GM19395 (cell line): ENCODE data around the gene PLSCR2.
"Not testable (repeated sequence)": the region's sequence is repeated elsewhere in the genome, so short reads cannot be mapped to it uniquely, and the experiment has no call there.

Experiments used
- ATAC-seq: cut with Tn5 transposase; IDR thresholded peaks from one replicate; pipeline ENCODE4 v1.9.1; 2021; ENCODE audit warnings: mild to moderate bottlenecking, moderate library complexity; ENCODE audit not compliant: unreplicated experiment

Gene PLSCR2, protein sequence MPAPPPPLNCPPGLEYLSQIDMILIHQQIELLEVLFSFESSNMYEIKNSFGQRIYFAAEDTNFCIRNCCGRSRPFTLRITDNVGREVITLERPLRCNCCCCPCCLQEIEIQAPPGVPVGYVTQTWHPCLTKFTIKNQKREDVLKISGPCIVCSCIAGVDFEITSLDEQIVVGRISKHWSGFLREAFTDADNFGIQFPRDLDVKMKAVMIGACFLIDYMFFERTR

DNA sequence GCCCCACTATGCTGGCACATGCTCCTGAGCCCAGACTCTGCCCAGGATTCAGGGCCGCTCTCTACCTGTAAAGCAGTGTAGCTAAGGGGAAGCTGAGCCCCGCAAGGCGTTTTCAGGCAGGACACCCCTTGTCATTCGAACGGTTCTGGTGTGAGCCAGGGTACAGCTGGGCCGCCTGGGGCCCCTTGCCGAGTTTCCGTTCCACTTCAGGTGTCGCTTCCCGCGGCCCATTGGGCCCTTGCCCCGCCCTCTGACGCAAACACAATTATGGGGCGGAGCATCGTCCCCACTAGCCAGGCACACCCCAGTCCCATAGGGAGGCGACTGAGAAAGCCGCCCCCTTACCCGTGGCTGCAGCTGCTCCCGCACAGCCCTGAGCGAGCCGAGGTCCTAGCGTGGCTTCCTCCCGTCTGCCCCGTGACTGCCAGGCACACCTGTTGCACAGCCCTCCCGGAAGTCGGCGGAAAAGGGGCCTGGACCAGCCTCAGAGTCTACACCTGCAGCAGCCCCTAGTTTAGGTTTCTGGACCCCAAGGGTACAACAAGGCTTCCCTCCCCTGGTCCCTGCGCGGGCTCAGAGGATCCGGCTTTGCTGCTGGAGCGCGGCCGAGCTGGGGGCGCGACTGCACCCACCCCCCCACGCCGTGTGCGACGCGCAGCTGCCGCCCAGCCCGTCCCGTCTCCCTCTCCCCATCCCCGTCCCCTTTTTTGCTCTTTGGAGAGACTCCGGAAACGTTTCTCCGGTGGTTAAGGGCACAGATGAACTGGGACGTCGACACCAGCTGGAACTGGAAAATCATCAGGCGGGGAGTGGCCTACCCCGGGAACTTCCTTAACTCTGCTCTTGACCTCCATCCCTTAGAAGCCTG lies at the start of gene PLSCR2:
Gene PLSCR2, minus strand, starts transcription at position 412 of the 868 bp plus-strand sequence. CDS start 9,657 bp downstream, outside the sequence.
- peak; percentile 99 for ATAC-seq

DNA sequence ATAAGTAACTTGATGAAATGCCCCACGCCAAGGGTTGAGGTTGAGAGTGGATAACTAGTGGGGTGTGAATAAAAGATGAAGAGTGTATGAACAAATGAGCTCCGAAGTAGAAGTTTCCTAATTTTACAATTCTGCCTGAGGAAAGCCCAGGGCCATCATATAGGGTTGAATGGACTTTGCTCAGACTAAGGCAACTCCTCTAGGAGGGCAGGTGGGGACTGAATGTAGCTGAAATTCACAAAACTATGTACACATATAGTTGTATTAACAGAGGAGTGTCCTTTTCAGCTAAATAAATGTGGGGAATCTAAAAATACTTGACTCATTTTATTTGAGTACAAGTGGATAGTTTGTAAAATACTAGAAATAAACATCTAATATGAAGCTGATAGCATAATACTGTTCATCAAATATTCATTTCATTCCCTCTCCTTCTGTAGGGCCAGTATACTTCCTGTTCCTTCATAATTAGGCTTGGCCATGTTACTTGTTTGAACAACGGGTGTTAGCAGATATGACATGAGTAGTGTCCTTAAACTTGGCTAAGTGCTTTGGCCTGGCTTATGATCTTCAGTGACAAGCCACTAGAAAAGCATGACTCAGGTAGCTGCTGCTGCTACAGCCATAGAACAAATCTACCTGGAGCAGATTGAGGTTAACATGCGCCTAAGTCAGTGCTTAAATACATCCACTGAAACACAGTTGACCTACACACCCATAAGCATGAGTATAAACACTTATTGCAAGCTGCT lies 48.5 kb upstream of the PLSCR2 start:
- ATAC-seq: no peak

DNA sequence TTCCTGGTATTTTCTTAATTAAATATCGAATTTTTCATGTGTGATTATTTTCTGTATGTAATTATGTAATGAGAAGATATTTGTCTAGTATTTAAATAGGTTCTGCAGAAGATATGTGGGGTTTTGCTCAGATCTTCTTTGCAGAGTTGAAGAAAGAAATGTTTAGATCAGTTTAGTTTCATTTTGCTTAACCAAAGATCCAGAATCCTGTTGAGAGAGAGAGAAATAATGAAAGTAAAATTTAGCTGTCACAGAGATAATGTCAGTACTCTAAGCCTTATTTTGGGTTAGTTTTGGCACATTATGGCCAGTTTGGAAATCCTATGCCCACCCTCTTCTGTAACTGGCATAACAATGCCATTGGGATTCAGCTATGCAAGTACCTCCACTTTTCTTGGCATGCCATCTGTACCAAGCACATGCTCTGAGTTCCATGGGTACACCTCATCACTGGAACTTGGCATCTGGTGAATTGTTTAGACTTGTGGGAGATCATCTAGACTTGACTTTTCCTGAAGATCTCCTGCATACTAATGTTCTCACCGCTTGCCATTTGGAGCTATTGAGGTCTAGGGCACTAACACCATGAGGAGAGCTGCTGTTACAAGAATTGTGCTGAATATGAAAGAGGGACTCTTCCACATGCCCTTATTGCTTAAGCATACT lies 44.2 kb upstream of the PLSCR2 start:
- ATAC-seq: no peak

DNA sequence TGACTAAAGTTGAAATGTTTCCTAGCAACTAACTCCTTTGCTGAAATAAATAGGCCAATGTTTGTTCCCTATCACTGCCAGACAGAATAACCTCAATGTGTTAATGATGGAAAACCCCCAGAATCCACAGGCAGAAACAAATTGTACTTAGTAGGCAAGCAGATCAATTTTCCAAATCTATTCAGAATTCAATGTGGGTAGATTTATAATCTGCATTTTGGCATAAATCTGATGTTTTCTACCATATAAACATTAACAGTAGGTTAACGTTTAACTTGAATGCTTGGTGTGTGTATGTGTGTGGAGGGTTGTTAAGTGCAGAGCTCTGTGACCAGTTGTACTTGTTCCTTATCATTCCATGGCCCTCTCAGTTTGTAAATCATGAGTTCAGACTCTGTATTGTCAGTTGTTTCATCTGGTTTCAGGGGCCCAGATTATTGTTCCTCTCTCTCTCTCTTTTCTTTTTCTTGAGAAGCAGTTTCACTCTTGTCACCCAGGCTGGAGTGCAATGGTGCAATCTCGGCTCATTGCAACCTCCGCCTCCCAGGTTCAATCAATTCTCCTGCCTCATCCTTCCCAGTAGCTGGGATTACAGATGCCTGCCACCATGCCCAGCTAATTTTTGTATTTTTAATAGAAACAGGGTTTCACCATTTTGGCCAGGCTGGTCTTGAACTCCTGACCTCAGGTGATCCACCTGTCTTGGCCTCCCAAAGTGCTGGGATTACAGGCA lies 42.2 kb upstream of the PLSCR2 start:
- ATAC-seq: no peak

DNA sequence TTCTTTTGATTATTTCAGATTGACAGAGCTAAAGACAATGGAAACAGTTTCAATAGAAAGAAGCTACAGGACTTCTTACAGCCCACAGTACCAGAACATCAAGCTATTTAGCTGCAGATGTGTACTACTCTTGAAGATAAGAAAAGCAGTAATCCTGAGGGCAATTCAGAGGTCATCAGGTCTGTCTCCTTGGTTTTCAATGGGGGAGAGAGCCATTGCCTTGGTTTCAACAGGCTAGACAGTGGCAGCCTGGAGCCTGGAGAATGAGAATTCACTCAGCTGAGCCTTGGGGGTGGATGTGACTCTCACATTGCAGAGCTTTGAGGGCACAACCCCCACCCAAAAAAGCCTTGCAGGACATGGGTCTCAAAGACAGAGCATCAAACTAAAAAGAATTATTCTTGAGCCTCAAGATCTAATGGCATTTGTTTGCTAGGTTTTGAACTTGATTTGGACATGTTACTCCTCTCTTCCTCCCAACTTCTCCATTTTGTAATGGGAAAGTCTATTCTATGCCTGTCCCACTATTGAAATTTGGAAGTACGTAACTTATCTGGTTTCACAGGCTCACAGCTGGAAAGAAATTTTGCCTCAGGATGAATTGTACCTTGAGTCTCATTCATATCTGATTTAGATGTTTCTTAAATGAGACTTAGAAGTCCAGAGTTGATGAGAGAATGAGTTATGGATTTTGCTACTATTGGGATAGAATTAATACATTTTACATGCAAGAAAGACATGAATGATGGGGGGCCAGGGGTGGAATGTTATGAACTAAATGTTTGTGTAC lies 38.2 kb upstream of the PLSCR2 start:
- no peak for ATAC-seq

DNA sequence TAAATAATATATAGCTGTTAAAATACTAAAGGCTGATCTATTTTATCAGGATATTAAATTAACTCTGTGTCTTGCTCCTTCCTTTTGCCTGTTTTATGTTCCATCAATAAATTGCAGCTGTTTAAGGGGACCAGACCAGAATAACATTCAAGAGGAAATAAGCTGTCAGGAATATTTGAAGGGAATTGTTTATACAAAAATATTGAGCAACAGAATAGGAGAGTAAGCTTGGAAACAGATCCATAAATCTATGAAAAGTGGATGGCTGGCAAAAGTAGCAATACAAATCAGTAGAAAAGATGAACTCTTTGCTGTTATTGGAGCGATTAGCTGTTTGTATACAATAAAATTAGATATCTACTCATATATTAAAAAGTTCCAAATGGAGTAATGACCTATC lies 36.2 kb upstream of the PLSCR2 start:
- ATAC-seq: no peak

DNA sequence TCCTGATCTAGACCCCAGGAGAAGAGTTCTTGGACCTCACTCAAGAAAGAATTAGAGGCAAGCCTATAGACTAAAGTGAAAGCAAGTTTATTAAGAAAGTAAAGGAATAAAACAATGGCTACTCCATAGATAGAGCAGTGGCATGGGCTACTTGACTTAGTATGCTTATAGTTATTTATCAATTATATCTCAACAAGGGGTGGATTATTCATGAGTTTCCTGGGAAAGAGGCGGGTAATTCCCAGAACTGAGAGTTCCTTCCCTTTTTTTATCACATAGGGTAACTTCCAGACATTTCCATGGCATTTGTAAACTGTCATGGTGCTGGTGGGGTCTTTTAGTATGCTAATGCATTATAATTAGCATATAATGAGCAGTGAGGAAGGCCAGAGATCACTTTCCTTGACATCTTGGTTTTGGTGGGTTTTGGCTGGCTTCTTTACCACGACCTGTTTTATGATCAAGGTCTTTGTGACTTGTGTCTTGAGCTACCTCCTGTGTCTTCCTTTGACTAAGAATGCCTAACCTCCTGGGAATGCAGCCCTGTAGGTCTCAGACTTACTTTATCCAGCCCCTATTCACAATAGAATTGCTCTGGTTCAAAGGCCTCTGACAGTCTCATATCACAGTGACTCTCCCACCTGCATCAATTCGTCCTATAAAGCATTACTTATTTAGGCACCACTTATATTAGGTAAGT lies 35.3 kb upstream of the PLSCR2 start:
- no peak for ATAC-seq

DNA sequence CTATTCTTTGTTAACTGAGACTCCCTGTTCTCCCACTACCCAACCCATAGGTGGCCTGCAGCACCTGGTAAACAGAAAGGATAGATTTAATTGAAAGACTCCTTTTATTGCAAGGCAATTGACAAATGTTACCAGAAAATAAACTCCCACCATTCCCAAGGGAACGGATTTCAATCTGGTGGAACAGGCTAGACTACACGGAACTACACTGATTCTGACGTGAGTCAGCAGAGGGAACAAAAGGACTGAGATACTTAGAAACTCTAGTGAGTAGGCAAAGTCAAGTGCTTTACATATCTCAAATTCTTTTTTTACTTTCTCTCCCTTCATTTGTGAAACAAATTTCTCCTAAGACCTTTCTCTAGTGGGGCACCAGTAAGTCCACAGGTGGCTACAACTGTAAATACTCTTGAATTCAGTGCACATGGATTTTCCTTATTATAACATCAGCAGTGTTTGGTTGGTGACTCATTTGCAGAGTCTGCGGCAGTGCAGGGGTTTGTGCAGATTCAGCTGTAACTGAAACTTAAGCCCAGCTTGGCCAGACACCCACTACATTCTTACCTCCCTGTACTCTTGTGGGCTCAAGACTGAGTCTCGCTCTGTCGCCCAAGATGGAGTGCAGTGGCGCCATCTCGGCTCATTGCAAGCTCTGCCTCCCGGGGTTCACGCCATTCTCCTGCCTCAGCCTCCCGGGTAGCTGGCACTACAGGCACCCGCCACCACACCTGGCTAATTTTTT lies 34.3 kb upstream of the PLSCR2 start:
- ATAC-seq: peak; percentile 99

DNA sequence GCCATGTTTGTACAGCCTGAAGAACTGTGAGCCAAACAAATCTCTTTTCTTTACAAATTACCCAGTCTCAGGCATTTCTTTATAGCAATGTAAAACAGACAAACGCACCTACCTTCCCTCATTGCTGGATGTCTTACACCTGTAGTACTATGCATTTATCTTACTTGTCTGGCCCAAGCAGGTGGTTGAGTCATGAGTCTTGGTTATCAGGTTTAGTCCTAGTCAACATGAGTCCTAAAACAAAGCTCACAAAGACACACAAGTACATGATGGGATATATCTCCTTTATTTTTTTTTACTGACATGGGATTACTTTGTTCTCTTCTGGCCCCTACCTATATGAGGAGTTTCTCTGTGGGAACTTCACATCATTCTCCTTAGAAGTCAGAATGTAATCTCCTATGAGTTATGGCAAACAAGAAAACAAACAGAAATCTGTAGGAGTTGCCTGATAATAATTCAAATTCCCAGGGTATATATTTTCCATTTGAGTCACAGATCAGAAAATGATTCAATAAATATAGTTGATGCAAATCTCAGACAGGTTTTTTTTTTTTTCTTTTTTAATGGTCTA lies 33.6 kb upstream of the PLSCR2 start:
- ATAC-seq: no peak

DNA sequence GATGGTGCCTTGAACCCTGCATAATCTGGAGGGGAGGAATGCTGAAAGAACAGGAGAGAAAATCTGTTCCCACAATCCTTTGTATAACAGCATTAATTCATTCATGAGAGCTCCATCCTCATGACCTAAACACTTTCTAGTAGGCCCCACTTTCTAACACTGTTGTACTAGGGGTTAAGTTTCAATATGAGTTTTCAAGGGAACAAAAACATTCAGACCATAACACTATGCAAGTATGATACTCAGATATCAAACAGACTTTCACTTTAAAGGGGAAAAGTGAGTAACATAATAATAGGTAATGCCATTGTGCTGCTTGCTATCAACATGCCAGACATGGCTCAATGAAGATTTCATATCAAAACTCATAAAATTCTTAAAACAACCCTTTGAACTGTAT lies 32.4 kb upstream of the PLSCR2 start:
- ATAC-seq: peak; percentile 44

DNA sequence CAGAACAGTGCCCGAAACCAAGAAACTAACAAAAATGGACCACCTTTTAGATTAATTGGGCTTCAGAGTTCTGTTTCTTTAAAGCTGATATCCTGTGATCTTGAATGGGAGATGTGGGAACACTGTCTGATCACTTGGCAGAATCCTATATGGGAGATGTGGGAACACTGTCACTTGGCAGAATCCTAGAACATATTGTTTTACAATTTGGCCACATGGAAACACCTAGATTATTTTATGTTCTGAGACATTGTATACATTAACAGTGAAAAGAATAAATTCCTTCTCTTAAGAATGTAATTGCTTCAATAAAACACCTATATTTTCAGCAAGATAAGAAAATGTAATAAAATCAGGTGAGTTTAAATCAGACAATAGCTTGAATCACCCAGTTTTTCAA lies 30.3 kb upstream of the PLSCR2 start:
- no peak for ATAC-seq

DNA sequence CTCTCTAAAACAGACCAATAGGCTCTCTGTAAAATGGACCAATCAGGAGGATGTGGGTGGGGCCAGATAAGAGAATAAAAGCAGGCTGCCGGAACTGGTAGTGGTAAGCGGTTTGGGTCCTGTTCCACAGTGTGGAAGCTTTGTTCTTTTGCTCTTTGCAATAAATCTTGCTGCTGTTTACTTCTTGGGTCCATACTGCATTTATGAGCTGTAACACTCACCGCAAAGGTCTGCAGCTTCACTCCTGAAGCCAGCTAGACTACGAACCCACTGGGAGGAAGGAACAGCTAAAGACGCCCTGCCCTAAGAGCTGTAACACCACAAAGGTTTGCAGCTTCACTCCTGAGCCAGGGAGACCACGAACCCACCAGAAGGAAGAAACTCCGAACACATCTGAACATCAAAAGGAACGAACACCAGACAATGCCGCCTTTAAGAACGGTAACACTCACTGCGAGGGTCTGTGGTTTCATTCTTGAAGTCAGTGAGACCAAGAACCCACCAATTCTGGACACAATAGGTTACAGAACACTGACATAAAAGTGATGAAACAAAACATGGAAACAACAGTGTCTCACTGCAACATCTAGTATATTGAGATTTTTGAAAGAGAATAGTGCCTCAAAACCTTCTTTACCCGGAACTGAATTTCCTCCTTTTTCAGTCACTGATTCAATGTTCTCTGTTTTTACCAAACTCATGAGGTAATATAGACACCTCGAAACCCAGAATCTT lies 28.8 kb upstream of the PLSCR2 start:
- no peak for ATAC-seq

DNA sequence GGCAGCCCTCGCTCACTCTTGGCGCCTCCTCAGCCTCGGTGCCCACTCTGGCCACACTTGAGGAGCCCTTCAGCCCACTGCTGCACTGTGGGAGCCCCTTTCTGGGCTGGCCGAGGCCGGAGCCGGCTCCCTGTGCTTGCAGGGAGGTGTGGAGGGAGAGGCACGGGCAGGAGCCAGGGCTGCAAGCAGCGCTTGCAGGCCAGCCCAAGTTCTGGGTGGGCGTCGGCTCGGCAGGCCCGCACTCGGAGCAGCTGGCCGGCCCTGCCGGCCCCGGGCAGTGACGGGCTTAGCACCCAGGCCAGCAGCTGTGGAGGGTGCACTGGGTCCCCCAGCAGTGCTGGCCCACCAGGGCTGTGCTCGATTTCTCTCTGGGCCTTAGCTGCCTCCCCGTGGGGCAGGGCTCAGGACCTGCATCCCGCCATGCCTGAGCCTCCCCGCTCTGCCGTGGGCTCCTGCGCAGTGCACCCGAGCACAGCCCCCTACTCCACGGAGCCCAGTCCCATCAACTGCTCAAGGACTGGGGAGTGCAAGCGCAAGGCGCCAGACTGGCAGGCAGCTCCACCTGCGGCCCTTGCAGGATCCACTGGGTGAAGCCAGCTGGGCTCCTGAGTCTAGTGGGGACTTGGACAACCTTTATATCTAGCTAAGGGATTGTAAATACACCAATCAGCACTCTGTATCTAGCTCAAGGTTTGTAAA lies 27.9 kb upstream of the PLSCR2 start:
- not testable (repeated sequence) for ATAC-seq

DNA sequence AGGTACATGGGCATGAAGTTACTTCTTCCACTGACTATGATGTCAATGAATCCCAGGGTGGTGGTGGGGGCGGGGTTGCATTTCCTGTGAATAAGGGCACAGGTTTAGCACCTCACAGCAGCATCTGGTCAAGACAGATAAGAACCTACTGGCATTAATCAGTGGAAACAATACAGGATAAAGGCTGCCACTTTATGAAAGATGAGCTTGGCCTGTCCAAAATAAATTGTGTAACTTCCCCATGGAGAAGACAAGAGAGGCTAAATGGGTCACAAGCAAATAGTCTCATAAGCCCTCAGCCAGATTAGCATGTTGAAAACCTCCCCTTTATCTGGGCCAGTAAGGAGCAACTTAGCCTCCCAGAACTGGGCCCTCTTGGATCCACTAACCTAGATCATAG lies 27.4 kb upstream of the PLSCR2 start:
- ATAC-seq: no peak

DNA sequence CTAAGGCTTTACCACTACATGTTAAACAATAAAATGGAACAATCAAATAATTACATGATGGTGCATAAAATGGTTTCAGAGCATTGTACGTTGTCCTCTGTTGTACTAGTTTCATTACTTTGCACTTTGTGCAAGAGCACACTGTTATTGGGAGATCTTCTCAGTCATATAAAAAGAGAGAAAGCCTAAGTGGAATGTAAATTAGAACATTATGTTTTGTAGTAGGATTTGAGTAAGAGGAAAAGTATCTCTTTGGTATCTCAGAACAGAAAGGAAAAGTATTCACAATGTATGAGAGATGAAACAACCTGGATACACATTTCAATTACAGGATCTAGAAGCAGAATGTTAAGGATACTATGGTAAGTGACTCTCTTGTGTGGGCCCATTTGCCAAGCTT lies 26.9 kb upstream of the PLSCR2 start:
- no peak for ATAC-seq

DNA sequence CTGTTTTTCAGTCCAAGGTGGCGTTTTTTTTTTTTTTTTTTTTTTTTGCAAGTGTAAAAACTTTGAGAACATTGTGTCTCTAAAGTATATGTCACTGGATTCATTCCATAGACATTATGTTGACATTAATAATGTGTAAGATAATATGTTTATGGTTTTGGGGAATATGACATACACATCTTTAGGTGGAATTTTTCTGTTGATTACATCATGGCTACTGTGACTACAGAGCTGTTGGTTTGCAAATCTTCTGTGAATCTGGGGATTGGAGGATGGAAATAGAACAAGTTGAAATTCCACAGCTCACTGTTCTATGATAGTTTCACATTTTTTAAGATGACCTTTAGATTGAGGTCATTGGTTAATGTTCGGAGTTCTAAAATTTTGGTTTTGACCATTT lies 24.4 kb upstream of the PLSCR2 start:
- ATAC-seq: no peak

DNA sequence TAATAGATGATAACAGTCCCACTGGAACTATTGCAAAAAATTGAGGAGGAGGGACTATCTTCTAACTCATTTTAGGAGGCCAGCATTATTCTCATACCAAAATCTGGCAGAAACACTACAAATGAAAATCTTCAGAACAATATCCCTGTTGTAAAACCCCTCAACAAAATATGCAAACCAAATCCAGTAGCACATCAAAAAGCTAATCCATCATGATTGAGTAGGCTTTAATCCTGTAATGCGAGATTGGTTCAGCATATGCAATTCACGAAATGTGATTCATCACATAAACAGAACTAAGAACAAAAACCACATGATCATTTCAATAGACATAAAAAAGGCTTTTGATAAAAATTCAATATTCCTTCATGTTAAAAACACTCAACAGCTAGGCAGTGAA lies 23.9 kb upstream of the PLSCR2 start:
- ATAC-seq: no peak
